ENCODE results near the gene ARL11.

DNA sequence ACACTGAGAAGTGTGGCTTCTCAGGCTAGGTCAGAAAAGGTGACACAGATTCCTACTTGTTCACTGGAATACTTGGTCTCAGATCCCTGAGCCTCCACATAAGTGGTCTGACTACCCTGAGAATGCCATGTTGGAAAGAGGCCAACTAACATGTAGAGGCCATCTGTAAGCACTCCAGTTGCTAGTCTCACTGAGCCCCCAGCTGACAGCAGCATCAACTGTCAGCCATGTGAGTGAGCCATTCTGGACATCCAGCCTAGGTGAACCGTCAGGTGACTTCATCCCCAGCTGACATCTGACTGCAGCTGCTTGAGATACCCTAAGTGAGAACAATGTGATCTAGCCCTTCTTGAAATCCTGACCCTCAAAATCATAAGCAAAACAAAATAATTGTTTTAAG is 18.1 kb upstream of the ARL11 start:
- TF ChIP-seq POLR2A (IDR thresholded peaks at IDR 0.05; ENCODE audit: low read length) (no peak), GATA1 (IDR thresholded peaks at IDR 0.05; ENCODE audit: low read depth, low read length) (no peak)

All from erythroblast (primary cell).